Endothelial cell of umbilical vein (primary cell): ENCODE results near the gene MFNG. TPM values are rescaled to one million over a fixed set of nuclear protein-coding genes. Genes with fewer than 3 reads are reported as not detected.
A peak's percentile ranks its signal among the peaks of the same experiment; 100 is the strongest.

ENCODE experiments used
- BruUV-seq: library from RNA; stranded (reverse); fragments of 400-500 nt; replicated peaks from 2 replicates; lab custom pipeline; 2021; lab: Mats Ljungman, UMichigan
- CTCF ChIA-PET: fragments of 300-600, 350-600 bp; sonication (Branson Sonifier 250); formaldehyde crosslinking; loops from one replicate; lab custom pipeline; 2021; ENCODE audit warnings: antibody characterized with exemption, inconsistent platforms; lab: Charles Lee
- POLR2A ChIA-PET: fragments of 300-600, 350-600 bp; sonication (Branson Sonifier 250); formaldehyde crosslinking; loops from one replicate; lab custom pipeline; 2021; ENCODE audit warnings: antibody characterized with exemption, inconsistent platforms; lab: Charles Lee
- DNase-seq: peaks from one replicate; pipeline ENCODE4 v3.0.0-alpha.2; 2011; ENCODE audit warnings: low read depth, low spot score
- FAIRE-seq: peaks from 2 replicates; lab custom pipeline; 2011; peaks lifted over from hg19 to GRCh38; lab: Jason Lieb, UNC
- H2AFZ ChIP-seq: 2 replicates; pipeline ENCODE4 v1.6.0; 2012; ENCODE audit warnings: low read depth, low read length, control low read depth, inconsistent platforms
- H3K27ac ChIP-seq: 2 replicates; pipeline ENCODE4 v1.5.1; 2011; ENCODE audit warnings: low read depth, mild to moderate bottlenecking, control low read depth, low read length, moderate library complexity; ENCODE audit not compliant: insufficient read depth
- H3K27me3 ChIP-seq, 2 experiments: 2 replicates each; pipeline versions ENCODE4 v1.6.0 to v1.6.1; 2011; ENCODE audit warnings: low read length in 2 of 2, mixed read lengths in 1 of 2; ENCODE audit not compliant: control insufficient read depth in 2 of 2, insufficient read depth in 2 of 2
- H3K36me3 ChIP-seq, 2 experiments: 2 replicates in 1 of 2; 3 replicates in 1 of 2; pipeline ENCODE4 v1.5.1; 2011; ENCODE audit warnings: low read length in 2 of 2, mild to moderate bottlenecking in 1 of 2, moderate library complexity in 1 of 2; ENCODE audit not compliant: control insufficient read depth in 2 of 2, insufficient read depth in 2 of 2; ENCODE audit errors: extremely low read depth in 1 of 2
- H3K4me1 ChIP-seq: 3 replicates; pipeline ENCODE4 v1.5.1; 2011; ENCODE audit warnings: mild to moderate bottlenecking, low read length; ENCODE audit not compliant: control insufficient read depth, insufficient read depth; ENCODE audit errors: extremely low read depth
- H3K4me2 ChIP-seq: 2 replicates; pipeline ENCODE4 v1.6.1; 2011; ENCODE audit warnings: low read length, control low read depth, mixed read lengths; ENCODE audit not compliant: insufficient read depth
- H3K4me3 ChIP-seq, 3 experiments: fragments of 200-600 bp in 1 of 3; sonication (generic), shearing (Covaris generic) in 1 of 3; replicated peaks in 1 of 3; 2 replicates each; pipeline ENCODE4 v1.5.1; 2011 to 2016; ENCODE audit warnings: control low read depth in 3 of 3, low read length in 3 of 3, mild to moderate bottlenecking in 2 of 3, inconsistent platforms in 1 of 3, low read depth in 1 of 3, moderate library complexity in 1 of 3; ENCODE audit not compliant: insufficient read depth in 1 of 3
- H3K79me2 ChIP-seq: 2 replicates; pipeline ENCODE4 v1.6.0; 2012; ENCODE audit warnings: low read length, inconsistent platforms; ENCODE audit not compliant: control insufficient read depth, insufficient read depth
- H3K9ac ChIP-seq: replicated peaks from 2 replicates; pipeline ENCODE3; 2011; ENCODE audit warnings: low read length, control low read depth; ENCODE audit not compliant: insufficient read depth; ENCODE audit errors: extremely low read depth
- H3K9me1 ChIP-seq: replicated peaks from 3 replicates; pipeline ENCODE4 v1.6.0; 2011; ENCODE audit warnings: mild to moderate bottlenecking, low read length; ENCODE audit not compliant: control insufficient read depth, insufficient read depth; ENCODE audit errors: extremely low read depth
- H3K9me3 ChIP-seq: replicated peaks from 2 replicates; pipeline ENCODE4 v1.5.1; 2012; ENCODE audit warnings: low read length, inconsistent platforms; ENCODE audit not compliant: control insufficient read depth, insufficient read depth
- H4K20me1 ChIP-seq: replicated peaks from 2 replicates; pipeline ENCODE3; 2011; ENCODE audit warnings: mild to moderate bottlenecking, low read length; ENCODE audit not compliant: control insufficient read depth, insufficient read depth; ENCODE audit errors: extremely low read depth
- EZH2 ChIP-seq: IDR thresholded peaks from 2 replicates; pipeline ENCODE4 v1.6.1; 2012; ENCODE audit warnings: borderline replicate concordance, low read depth, mild to moderate bottlenecking, moderate library complexity, low read length, inconsistent platforms; ENCODE audit not compliant: severe bottlenecking
- FOS ChIP-seq: IDR thresholded peaks from 2 replicates; pipeline ENCODE4 v1.6.1; 2011; ENCODE audit warnings: mild to moderate bottlenecking, low read length, moderate library complexity, borderline replicate concordance; ENCODE audit not compliant: insufficient read depth
- GATA2 ChIP-seq: IDR thresholded peaks from 2 replicates; pipeline ENCODE4 v1.7.0; 2011; ENCODE audit warnings: low read depth, mild to moderate bottlenecking, moderate library complexity, mixed read lengths, low read length; ENCODE audit not compliant: insufficient read length, insufficient read depth
- JUN ChIP-seq: IDR thresholded peaks from 2 replicates; pipeline ENCODE4 v1.6.1; 2011; ENCODE audit warnings: borderline replicate concordance, low read depth; ENCODE audit not compliant: insufficient read length, insufficient read depth
- MYC ChIP-seq: IDR thresholded peaks from one replicate; pipeline ENCODE4 v1.6.1; 2011; ENCODE audit warnings: mild to moderate bottlenecking, low read depth, low read length
- POLR2A ChIP-seq: IDR thresholded peaks from 2 replicates; pipeline ENCODE4 v1.6.1; 2012; ENCODE audit warnings: low read depth, mild to moderate bottlenecking, control low read depth, low read length
- POLR2AphosphoS5 ChIP-seq: IDR thresholded peaks from 2 replicates; pipeline ENCODE4 v1.6.1; 2012; ENCODE audit warnings: low read depth, mild to moderate bottlenecking, control low read depth, low read length, moderate library complexity; ENCODE audit not compliant: insufficient read depth
- dilution Hi-C: fragments of 300-500 bp; cut with MboI; formaldehyde crosslinking; loops from one replicate; pipeline ENCODE4 v1.15.0; 2019; ENCODE audit warnings: low sequenced_read_pairs; ENCODE audit not compliant: extremely low pct_ligation_motif_present
- intact Hi-C: fragments of 100-400 bp; cut with micrococcal nuclease; formaldehyde crosslinking; loops from one replicate; pipeline ENCODE4 v1.10.0; 2022
- polyA plus RNA-seq, 4 experiments: library from polyadenylated mRNA; depleted of rRNA in 3 of 4; stranded (reverse) in 3 of 4; unstranded in 1 of 4; fragments of >200 nt; gene quantifications; 2 replicates each; pipeline versions ENCODE4 v1.2.1 to v1.2.3, GENCODE V29; 2011 to 2012; ENCODE audit warnings: missing spikeins in 1 of 4
- total RNA-seq: library from RNA; stranded (reverse); gene quantifications from 2 replicates; pipeline ENCODE4 v1.2.3, GENCODE V29; 2021
- TF ChIP-seq, protein P1 (sequence below), 2 donors: IDR thresholded peaks; 1 replicate in 1 of 2; 2 replicates in 1 of 2; pipeline ENCODE4 v1.5.1; 2011; ENCODE audit warnings: low read length in 2 of 2, mild to moderate bottlenecking in 2 of 2, moderate library complexity in 2 of 2, control low read depth in 1 of 2, inconsistent platforms in 1 of 2, low read depth in 1 of 2; ENCODE audit not compliant: insufficient read depth in 1 of 2; ENCODE audit errors: extremely low read depth in 1 of 2
- TF ChIP-seq, protein P2 (sequence below): IDR thresholded peaks from 2 replicates; pipeline ENCODE4 v1.6.1; 2011; ENCODE audit not compliant: insufficient read depth, insufficient read length

Gene MFNG
- total and polyA plus RNA-seq, 2 donors (not counting 3 experiments of a cell fraction or from before 2014, with no cell fraction given) = 188 to 257 TPM

DNA sequence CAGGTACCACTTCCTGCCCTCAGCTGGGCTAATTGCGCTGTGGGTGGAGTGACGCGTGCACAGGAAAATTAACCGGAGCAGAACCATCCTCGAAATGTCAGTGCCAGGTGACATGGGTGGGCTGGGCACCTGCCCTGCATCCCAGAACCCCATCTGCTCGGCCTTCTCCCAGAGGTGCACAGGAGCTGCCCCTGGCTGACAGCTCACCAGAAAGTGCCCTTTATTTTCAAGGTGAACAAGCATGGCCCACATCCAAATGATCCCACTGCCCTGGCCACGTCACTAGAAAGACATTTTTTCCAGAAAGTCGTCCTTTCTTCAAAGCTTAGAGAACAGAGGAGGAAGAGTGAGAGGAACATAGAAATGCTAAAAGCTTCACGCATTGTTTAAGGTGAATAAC is 54.8 kb downstream of the MFNG start:
- Histone ChIP-seq H3K4me3 (no peak overlapping the region), H3K4me2 (peak overlapping the region; percentile 44), H4K20me1 (no peaks in the 10 kb centered on the region), H3K79me2 (no peaks in the 10 kb centered on the region), H3K9me3 (peaks cover 6% of the 10 kb centered on the region), H3K27ac (peak overlapping the region; percentile 91), H3K9ac (peak overlapping the region; percentile 64), H3K27me3 (peaks cover 0 to 1% of the 10 kb centered on the region in 2 experiments), H3K36me3 (no peaks in the 10 kb centered on the region), H2AFZ (peak overlapping the region; percentile 65), H3K4me1 (peaks cover 24% of the 10 kb centered on the region), H3K9me1 (no peaks in the 10 kb centered on the region)
- ChIA-PET CTCF (interaction anchor here (0.7 to 5.0 kb wide), 8 partner anchors 11 to 172 kb away, joined by 3 to 33 read pairs (median 3); no protein-coding TSS in a partner anchor), POLR2A (interaction anchor here (1.2 kb wide), 1 partner anchor 24 kb away, joined by 6 read pairs; no protein-coding TSS in a partner anchor)
- no TSS peak for BruUV-seq
- DNase-seq = peak; percentile 20
- TF ChIP-seq POLR2AphosphoS5 (no peak), JUN (no peak), MYC (no peak), POLR2A (no peak), GATA2 (no peak)
- dilution Hi-C loops = no loop called here
- intact Hi-C loops = no loop called here
- no peak for FAIRE-seq

DNA sequence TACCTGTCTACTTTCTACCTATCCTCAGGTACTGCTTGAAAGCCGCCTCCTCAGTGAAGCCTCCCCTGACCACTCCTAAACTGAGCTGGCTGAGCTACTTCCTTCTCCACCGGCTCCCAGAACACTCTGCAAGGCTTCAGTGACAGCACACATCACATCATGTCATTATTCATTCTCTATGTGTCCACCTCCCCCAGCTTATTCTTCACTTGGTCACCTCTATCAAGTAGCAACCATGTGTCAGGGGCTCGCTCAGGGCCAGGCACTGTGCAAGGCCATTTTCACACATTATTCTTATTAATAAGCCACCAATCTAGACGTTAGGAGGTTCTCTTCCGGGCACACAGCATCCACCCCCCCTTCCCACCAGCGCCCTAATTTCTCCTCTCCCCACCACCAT is 55.2 kb downstream of the MFNG start:
- no peak for FAIRE-seq
- no peak overlapping the region for H3K9ac ChIP-seq
- peaks cover 24% of the 10 kb centered on the region for H3K4me1 ChIP-seq
- H4K20me1 ChIP-seq = no peaks in the 10 kb centered on the region
- peaks cover 0 to 5% of the 10 kb centered on the region in 2 experiments for H3K27me3 ChIP-seq
- peaks cover 6% of the 10 kb centered on the region for H3K9me3 ChIP-seq
- no peak for TF ChIP-seq POLR2A
- TF ChIP-seq FOS = no peak
- TF ChIP-seq JUN = no peak
- no peak for TF ChIP-seq MYC
- TF ChIP-seq GATA2 = no peak
- no peak for TF ChIP-seq POLR2AphosphoS5
- TF ChIP-seq, protein P1, sequence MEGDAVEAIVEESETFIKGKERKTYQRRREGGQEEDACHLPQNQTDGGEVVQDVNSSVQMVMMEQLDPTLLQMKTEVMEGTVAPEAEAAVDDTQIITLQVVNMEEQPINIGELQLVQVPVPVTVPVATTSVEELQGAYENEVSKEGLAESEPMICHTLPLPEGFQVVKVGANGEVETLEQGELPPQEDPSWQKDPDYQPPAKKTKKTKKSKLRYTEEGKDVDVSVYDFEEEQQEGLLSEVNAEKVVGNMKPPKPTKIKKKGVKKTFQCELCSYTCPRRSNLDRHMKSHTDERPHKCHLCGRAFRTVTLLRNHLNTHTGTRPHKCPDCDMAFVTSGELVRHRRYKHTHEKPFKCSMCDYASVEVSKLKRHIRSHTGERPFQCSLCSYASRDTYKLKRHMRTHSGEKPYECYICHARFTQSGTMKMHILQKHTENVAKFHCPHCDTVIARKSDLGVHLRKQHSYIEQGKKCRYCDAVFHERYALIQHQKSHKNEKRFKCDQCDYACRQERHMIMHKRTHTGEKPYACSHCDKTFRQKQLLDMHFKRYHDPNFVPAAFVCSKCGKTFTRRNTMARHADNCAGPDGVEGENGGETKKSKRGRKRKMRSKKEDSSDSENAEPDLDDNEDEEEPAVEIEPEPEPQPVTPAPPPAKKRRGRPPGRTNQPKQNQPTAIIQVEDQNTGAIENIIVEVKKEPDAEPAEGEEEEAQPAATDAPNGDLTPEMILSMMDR (IDR thresholded peaks at IDR 0.05; ENCODE audit: extremely low read depth in 1 of 2, insufficient read depth in 1 of 2, low read depth in 1 of 2, low read length in 2 of 2) = no peak
- no peak for TF ChIP-seq EZH2
- TF ChIP-seq, protein P2, sequence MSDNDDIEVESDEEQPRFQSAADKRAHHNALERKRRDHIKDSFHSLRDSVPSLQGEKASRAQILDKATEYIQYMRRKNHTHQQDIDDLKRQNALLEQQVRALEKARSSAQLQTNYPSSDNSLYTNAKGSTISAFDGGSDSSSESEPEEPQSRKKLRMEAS = no peak
- no TSS peak for BruUV-seq
- no peaks in the 10 kb centered on the region for H3K9me1 ChIP-seq
- dilution Hi-C loops = no loop called here
- H2AFZ ChIP-seq = no peak overlapping the region
- H3K79me2 ChIP-seq = no peaks in the 10 kb centered on the region
- peak overlapping the region; percentile 91 for H3K27ac ChIP-seq
- H3K4me2 ChIP-seq = no peak overlapping the region
- POLR2A ChIA-PET = interaction anchor here (1.2 kb wide), 1 partner anchor 24 kb away, joined by 6 read pairs; no protein-coding TSS in a partner anchor
- CTCF ChIA-PET = interaction anchor here (0.7 to 5.0 kb wide), 9 partner anchors 10 to 172 kb away, joined by 3 to 75 read pairs (median 4); no protein-coding TSS in a partner anchor
- intact Hi-C loops = no loop called here
- DNase-seq = no peak
- H3K4me3 ChIP-seq = no peak overlapping the region
- no peaks in the 10 kb centered on the region for H3K36me3 ChIP-seq
